Islet precursor cell (in vitro differentiated cells): ENCODE results near the gene YJU2.
"Not testable (repeated sequence)": the region's sequence is repeated elsewhere in the genome, so short reads cannot be mapped to it uniquely, and the experiment has no call there.

Experiments used
- DNase-seq: peaks from one replicate; pipeline ENCODE4 v3.0.0-alpha.2; 2018

YJU2 gene

GRCh38 chr19:4268816-4269430 lies 22.0 kb downstream of the YJU2 start:
- no peak for DNase-seq

DNA sequence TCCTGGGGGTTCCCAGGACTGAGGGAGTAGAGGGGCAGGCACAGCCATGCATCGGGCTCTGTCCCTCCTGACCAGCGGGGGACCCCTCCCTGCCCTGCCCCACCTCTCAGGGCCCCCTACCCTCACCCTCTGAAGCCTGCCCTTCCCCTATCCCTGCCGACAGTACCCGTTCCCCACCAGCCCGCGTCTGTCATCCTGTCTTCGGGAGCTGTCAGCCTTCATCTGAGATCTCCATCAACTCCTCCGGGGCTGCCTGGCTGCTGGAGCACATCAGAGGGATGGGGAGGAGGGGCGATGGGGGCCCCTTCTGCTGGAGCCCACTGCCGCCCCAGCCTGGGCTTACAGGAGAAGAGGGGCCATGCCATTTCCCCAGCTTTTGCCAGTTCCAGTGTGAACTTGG lies 26.0 kb downstream of the YJU2 start:
- no peak for DNase-seq

GRCh38 chr19:4274321-4274686 lies 27.4 kb downstream of the YJU2 start:
- not testable (repeated sequence) for DNase-seq

- DNase-seq: no peak
Measured at GRCh38 chr19:4277191-4277696, 30.4 kb downstream of the YJU2 start.

DNA sequence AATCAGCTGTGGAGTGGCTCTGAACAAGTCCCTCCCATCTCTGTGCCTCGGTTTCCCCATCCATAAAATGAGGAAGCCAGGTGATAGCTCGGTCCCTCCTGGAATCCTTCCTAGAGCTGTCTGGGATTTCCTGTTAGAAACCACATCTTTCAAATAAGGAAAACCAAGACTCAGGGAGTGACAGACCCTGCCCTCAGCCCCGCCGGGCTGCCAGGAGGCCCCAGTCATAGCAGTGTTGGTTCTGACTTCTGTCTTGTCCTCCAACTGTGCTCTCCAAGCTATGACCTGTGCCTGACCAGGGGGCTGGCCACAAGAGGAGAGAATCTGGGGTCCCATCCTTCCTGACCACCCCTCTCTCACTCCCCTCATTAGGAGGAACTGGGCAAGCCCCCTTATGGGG lies 31.1 kb downstream of the YJU2 start:
- DNase-seq: peak; percentile 69

DNA sequence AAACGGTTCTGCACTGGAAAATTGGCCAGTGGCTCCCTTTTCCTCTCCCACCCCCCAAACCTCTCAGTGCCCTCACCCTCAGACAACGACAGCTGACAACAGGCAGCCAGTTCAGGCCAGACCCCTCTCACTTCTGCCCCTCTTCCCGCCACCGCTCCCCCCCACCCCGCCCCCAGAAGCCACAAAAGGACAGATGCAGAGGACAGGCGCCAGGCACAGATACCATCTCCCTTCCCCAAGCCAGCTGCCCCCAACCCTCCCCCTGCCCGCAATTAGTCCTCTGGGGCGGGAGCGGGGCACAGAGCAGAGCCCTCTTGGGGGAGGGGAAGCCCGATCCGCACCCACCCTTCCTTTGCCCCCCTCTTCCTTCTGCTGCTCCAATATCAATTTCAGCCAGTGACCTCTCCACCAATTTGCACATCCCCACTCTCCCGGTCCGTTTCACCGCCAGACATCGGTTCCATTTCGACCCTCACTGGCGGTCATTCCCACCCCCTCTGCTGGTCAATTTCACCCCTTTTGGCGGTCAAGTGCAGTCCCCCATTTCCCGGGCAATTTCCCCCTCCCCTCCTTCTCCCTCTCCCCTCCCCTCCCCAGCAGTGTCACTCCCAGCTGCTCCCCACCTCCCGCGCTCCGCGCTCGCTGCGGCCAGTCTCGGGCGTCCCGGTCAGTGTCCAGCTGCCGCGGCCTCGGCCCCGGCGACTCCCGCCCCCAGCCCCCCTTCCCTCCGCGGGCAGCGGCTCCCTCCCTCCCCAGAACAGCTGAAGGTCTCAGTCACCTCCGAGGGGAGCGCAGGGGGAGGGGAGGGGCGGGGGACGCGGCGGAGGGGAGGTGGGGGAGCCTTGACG lies 31.8 kb downstream of the YJU2 start, which contains the start of gene SHD:
SHD (plus strand) TSS at position 848 of the 848 bp plus-strand sequence. CDS start 798 bp downstream, outside the sequence.
- peak; percentile 76 for DNase-seq

DNA sequence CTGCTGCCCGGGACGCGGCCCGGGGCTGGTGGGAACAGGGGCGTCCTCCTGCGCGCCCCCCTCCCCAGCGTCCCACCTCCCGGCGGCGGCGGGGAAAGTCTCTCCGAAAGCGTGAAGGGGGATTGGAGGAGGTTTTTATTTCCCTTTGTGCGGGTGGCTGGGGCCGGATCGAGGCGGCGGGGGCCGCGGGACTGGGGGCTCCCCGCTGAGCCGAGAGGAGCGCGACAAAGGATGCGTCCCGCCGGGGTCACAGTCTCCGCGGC lies 32.3 kb downstream of the YJU2 start:
- DNase-seq: no peak

DNA sequence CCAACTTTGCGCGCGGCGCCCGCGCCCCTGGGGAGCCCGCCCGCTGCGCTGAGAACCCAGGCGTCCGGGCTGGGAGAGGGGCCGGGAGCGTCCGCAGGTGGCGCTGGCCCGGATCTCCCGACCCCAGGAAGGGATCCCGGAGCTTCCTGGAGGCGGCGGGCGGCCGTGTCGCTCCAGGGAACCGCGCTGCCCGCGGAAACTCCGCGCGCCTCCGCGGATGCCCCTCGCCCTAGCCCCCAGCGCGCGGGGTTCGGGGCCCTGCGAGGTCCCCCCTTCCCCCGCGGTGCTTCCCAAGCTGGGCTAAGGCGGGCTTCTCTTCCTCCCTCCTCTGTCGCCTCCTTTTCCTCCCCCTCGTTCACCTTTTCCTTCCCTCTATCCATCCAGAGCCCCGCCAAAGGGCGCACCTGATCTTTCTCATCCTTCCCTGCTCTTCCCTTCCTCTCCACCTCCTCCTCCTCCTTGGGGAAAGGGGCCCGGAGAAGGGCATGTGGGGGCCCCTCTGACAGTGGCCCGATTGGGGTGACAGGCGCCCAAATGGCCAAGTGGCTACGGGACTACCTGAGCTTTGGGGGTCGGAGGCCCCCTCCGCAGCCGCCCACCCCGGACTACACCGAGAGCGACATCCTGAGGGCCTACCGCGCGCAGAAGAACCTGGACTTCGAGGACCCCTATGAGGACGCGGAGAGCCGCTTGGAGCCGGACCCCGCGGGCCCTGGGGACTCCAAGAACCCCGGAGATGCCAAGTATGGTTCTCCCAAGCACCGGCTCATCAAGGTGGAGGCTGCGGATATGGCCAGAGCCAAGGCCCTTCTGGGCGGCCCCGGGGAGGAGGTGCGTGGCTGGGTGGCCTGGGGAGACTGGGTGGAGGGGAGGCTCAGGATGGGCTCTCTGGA lies 32.9 kb downstream of the YJU2 start:
- DNase-seq: peak; percentile 47

DNA sequence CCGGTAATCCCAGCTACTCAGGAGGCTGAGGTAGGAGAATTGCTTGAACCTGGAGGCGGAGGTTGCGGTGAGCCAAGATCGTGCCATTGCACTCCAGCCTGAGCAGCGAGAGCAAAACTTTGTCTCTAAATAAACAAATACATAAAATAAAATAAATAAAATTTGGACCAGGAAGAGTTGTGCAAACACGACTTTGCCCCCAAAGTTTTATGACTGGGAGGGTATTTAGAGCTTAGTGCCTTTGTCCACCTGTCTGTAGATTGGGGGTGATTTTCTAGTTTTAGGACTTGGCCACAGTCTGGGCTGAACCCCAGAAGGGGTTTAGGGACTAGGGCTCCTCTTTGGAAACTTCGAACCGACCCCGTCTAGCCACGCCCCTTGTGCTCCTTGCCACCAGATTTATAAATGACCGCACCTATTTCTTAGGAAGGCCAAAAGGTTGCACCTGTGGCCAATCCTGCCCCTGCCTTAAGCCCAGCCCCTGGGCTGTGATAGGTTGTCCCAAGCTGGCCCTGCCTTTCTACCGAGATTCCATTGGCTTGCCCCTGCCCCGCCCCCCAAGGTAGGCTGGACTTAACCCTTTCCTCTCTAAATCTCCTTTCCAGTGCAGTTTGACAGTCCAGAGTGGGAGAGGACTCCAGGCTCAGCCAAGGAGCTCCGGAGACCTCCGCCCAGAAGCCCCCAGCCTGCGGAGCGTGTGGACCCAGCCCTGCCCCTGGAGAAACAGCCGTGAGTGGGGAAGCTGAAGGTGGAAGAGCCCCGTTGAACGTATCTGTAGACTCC lies 37.5 kb downstream of the YJU2 start:
- peak; percentile 75 for DNase-seq

GRCh38 chr19:4284974-4285373 lies 38.1 kb downstream of the YJU2 start:
- no peak for DNase-seq

DNA sequence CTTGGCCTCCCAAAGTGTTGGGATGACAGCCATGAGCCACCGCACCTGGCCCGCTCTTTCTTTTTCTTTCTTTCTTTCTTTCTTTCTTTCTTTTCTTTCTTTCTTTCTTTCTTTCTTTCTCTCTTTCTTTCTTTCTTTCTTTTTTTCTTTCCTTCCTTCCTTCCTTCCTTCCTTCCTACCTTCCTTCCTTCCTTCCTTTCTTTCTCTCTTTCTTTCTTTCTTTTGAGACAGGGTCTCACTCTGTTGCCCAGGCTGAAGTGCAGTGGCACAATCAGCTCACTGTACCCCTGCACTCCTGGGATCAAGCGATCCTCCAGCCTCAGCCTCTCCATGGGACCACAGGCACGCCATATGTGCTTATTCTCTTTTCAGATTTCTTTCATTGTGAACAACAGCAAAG lies 39.3 kb downstream of the YJU2 start:
- DNase-seq: not testable (repeated sequence)

GRCh38 chr19:4288091-4288777 lies 41.4 kb downstream of the YJU2 start:
- DNase-seq: peak; percentile 79

DNA sequence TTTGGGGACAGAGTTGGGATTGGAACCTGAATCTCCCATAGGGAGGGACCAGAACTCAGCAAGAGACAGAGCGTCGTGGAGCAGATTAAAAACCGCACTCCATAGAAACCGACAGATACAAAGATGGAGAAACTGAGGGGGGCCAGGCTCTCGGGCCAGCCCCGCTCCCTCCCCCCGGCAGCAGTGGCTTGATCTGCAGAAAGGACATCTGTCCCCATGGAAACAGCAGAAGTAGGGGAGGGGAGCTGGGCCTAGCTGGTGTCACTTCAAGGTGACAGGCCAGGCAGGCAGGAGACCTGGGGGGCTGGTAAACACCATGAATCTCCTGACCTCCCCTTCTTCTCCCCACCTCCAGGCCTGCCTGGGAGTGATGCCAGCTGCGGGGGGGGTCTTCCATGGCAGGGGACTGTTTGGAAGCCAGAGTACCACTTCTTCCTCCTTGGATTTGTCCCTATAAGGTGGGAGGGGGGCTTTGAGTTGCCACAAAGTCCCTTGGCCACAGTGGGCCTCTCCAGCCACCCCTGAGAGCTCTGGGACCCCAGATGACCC lies 44.4 kb downstream of the YJU2 start:
- DNase-seq: no peak

GRCh38 chr19:4292515-4292914 lies 45.6 kb downstream of the YJU2 start:
- DNase-seq: no peak

DNA sequence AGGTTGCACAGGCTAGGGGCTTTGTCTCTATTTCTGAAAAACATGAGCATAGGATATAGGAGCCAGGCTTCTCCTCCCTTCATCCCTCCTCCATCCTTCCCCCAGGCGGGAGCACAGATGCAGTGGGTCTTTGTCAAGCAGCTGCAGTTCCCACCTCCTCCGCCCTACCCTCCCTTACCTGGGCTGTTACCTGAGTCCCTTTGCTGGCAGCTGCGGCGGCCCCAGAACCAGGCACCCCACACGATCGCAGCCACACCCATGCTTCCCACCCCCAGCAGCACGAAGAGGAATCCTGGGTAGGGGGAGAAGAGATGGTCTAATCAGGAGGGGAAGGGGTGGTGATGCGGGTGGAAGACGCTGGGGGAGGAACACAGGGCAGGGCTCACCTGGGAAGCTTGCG lies 47.5 kb downstream of the YJU2 start:
- DNase-seq: no peak

GRCh38 chr19:4295972-4296771 lies 49.3 kb downstream of the YJU2 start:
- no peak for DNase-seq

GRCh38 chr19:4297901-4298809 lies 51.3 kb downstream of the YJU2 start:
- peak; percentile 74 for DNase-seq

- no peak for DNase-seq
Measured at GRCh38 chr19:4298810-4299550, 52.1 kb downstream of the YJU2 start.

DNA sequence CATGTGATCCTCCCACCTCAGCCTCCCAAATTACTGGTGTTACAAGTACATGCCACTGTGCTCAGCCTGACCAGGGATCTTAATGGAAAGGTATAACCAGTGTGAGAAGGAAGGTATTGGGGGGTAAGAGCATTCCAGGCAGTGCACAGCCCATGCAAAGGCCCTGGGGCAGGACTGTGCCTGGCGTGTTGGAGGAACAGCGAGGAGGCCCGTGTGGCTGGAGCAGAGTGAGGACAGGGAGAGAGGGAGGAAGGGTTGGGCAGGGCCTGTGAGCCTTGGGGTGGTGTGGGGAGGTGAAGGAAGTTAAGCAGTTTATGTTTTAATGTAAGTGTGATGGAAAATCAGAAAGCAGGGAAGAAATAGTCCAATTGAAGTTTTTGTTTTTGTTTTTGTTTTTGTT lies 53.7 kb downstream of the YJU2 start:
- DNase-seq: no peak
